ENCODE results near the gene HMOX1.

HMOX1 gene

GRCh38 chr22:35439365-35439717, 58.4 kb downstream of the HMOX1 start:
- no peak overlapping the region for H3K4me3 ChIP-seq (ENCODE audit: low read depth, low read length)
- no peak for TF ChIP-seq CTCF (IDR thresholded peaks at IDR 0.05; ENCODE audit: low read depth, low read length, missing control alignments)
- DNase-seq (ENCODE audit: low read depth) = no peak

- no peak for TF ChIP-seq CTCF (IDR thresholded peaks at IDR 0.05; ENCODE audit: low read depth, low read length, missing control alignments)
- no peak overlapping the region for H3K4me3 ChIP-seq (ENCODE audit: low read depth, low read length)
- DNase-seq (ENCODE audit: low read depth) = no peak
Observed at GRCh38 chr22:35440129-35440528, 59.2 kb downstream of the HMOX1 start.

- H3K4me3 ChIP-seq (ENCODE audit: low read depth, low read length) = no peak overlapping the region
- DNase-seq (ENCODE audit: low read depth) = no peak
- no peak for TF ChIP-seq CTCF (IDR thresholded peaks at IDR 0.05; ENCODE audit: low read depth, low read length, missing control alignments)
Observed at GRCh38 chr22:35441489-35442100, 60.7 kb downstream of the HMOX1 start.

GRCh38 chr22:35442471-35442870, 61.6 kb downstream of the HMOX1 start:
- H3K4me3 ChIP-seq (ENCODE audit: low read depth, low read length) = no peak overlapping the region
- DNase-seq (ENCODE audit: low read depth) = no peak
- no peak for TF ChIP-seq CTCF (IDR thresholded peaks at IDR 0.05; ENCODE audit: low read depth, low read length, missing control alignments)

GRCh38 chr22:35443338-35443737, 62.4 kb downstream of the HMOX1 start:
- no peak for TF ChIP-seq CTCF (IDR thresholded peaks at IDR 0.05; ENCODE audit: low read depth, low read length, missing control alignments)
- DNase-seq (ENCODE audit: low read depth) = no peak

More at GRCh38 chr22:35443338-35443737, 62.4 kb downstream of the HMOX1 start:
- H3K4me3 ChIP-seq (ENCODE audit: low read depth, low read length) = no peak overlapping the region

All from GM12864 (cell line).